Nephron progenitor cell (in vitro differentiated cells): ENCODE data around the gene APCDD1.
"Not testable (repeated sequence)": the region's sequence is repeated elsewhere in the genome, so short reads cannot be mapped to it uniquely, and the experiment has no call there.

Experiments
- DNase-seq: peaks from one replicate; pipeline ENCODE4 v3.0.0; 2021
- H3K27ac Mint-ChIP-seq: 2 replicates; pipeline ENCODE4 v1.8.0; 2021; ENCODE audit warnings: mild to moderate bottlenecking, moderate library complexity, mixed read lengths
- H3K27me3 Mint-ChIP-seq: 2 replicates; pipeline ENCODE4 v1.8.0; 2021; ENCODE audit warnings: mild to moderate bottlenecking, low read depth, mixed read lengths; ENCODE audit not compliant: poor library complexity
- H3K36me3 Mint-ChIP-seq: 2 replicates; pipeline ENCODE4 v1.8.0; 2021; ENCODE audit warnings: low read depth, mixed read lengths
- H3K4me1 Mint-ChIP-seq: 2 replicates; pipeline ENCODE4 v1.8.0; 2021; ENCODE audit warnings: mixed read lengths
- H3K4me3 Mint-ChIP-seq: 2 replicates; pipeline ENCODE4 v1.8.0; 2021; ENCODE audit warnings: mild to moderate bottlenecking, moderate library complexity, mixed read lengths
- H3K9me3 Mint-ChIP-seq: 2 replicates; pipeline ENCODE4 v1.8.0; 2021; ENCODE audit warnings: mild to moderate bottlenecking, moderate library complexity, mixed read lengths
- CTCF ChIP-seq: fragments of 200-600 bp; sonication (generic); IDR thresholded peaks from 2 replicates; pipeline ENCODE4 v1.5.0; 2021; ENCODE audit warnings: antibody characterized with exemption

Gene APCDD1

DNA sequence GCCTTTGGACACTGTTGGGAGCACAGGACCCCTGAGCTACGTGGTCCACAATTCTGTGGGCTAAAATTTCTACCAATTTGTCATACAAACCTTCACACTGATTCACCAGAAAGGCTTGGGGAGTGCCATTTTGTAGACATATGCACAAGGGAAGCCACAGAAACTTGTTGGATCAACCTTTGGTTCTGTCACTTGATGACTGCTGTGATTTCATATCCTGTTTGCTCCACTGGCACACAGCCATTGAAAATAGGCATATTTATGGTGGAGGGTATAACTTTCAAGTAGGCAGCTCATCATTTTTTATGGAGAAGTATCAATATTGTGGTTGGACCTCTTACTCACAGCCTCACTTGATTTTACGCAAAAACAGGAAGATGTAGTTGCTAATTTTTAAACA, 81.8 kb downstream of the APCDD1 start:
- Mint-ChIP-seq H3K27ac (no peak overlapping the region), H3K4me3 (no peak overlapping the region), H3K9me3 (no peaks in the 10 kb centered on the region), H3K4me1 (no peaks in the 10 kb centered on the region), H3K36me3 (peaks cover 56% of the 10 kb centered on the region), H3K27me3 (no peaks in the 10 kb centered on the region)
- no peak for TF ChIP-seq CTCF
- no peak for DNase-seq

- Mint-ChIP-seq H3K27ac (no peak overlapping the region), H3K36me3 (peaks cover 68% of the 10 kb centered on the region), H3K9me3 (no peaks in the 10 kb centered on the region), H3K4me1 (no peaks in the 10 kb centered on the region), H3K4me3 (no peak overlapping the region), H3K27me3 (no peaks in the 10 kb centered on the region)
- no peak for DNase-seq
- TF ChIP-seq CTCF: no peak
Observed at GRCh38 chr18:10537765-10538164, 83.3 kb downstream of the APCDD1 start.

DNA sequence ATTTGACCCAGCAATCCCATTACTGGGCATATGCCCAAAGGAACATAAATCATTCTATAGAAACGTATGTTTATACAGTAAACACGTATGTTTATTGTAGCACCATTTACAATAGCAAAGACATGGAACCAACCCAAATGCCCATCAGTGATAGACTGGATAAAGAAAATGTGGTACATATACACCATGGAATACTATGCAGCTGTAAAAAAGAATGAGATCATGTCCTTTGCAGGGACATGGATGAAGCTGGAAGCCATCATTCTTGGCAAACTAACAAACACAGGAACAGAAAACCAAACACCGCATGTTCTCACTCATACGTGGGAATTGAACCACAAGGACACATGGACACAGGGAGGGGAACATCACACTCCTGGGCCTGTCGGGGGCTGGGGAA, 84.7 kb downstream of the APCDD1 start:
- H3K36me3 Mint-ChIP-seq: peaks cover 65% of the 10 kb centered on the region
- H3K4me1 Mint-ChIP-seq, H3K27me3 Mint-ChIP-seq, H3K27ac Mint-ChIP-seq, H3K4me3 Mint-ChIP-seq, DNase-seq, H3K9me3 Mint-ChIP-seq: not testable (repeated sequence)
